Measurements from ENCODE around the gene TTLL5.

GRCh38 chr14:75904311-75904710, 243.3 kb downstream of the TTLL5 start:
- TF ChIP-seq TAF1 (IDR thresholded peaks at IDR 0.05; ENCODE audit: low read depth) (no peak), RAD21 (IDR thresholded peaks at IDR 0.05; ENCODE audit: low read depth) (no peak), MAX (IDR thresholded peaks at IDR 0.05) (no peak), REST (IDR thresholded peaks at IDR 0.05; ENCODE audit: low read depth) (no peak), EP300 (IDR thresholded peaks at IDR 0.05; ENCODE audit: borderline replicate concordance) (no peak), ZBTB7A (IDR thresholded peaks at IDR 0.05; ENCODE audit: low read depth) (no peak), YY1 (IDR thresholded peaks at IDR 0.05; ENCODE audit: low read depth) (no peak), FOXM1 (IDR thresholded peaks at IDR 0.05; ENCODE audit: borderline replicate concordance, low read depth) (no peak), USF1 (IDR thresholded peaks at IDR 0.05) (no peak), EGR1 (IDR thresholded peaks at IDR 0.05) (no peak)
